ENCODE measurements around the gene RDH13.
"Not testable (repeated sequence)": the region's sequence is repeated elsewhere in the genome, so short reads cannot be mapped to it uniquely, and the experiment has no call there.

Gene RDH13

GRCh38 chr19:55075371-55075998 lies 12.5 kb upstream of the RDH13 start, which contains the start of gene EPS8L1:
Gene EPS8L1, plus strand, starts transcription at chr19:55075869. Its CDS starts 576 bp downstream, at chr19:55076445.
- DNase-seq, result no peak

GRCh38 chr19:55071913-55072312 lies 9.0 kb upstream of the RDH13 start:
- DNase-seq, result no peak

GRCh38 chr19:55071129-55071502 lies 8.2 kb upstream of the RDH13 start:
- no peak for DNase-seq

- no peak for DNase-seq
Measured at GRCh38 chr19:55070466-55071128, 7.6 kb upstream of the RDH13 start.

GRCh38 chr19:55069865-55070197 lies 6.9 kb upstream of the RDH13 start:
- no peak for DNase-seq

- DNase-seq, result no peak
Measured at GRCh38 chr19:55068950-55069864, 6.3 kb upstream of the RDH13 start.

GRCh38 chr19:55067869-55068268 lies 4.9 kb upstream of the RDH13 start:
- DNase-seq, result no peak

- DNase-seq, result no peak
Measured at GRCh38 chr19:55066107-55066709, 3.3 kb upstream of the RDH13 start.

GRCh38 chr19:55065516-55065915 lies 2.6 kb upstream of the RDH13 start:
- DNase-seq, result not testable (repeated sequence)

GRCh38 chr19:55063492-55063843 lies 520 bp upstream of the RDH13 start:
- no peak for DNase-seq

GRCh38 chr19:55060287-55060686 lies 2.7 kb downstream of the RDH13 start:
- not testable (repeated sequence) for DNase-seq

GRCh38 chr19:55058781-55059610 lies 4.0 kb downstream of the RDH13 start:
- DNase-seq, result no peak

- DNase-seq, result no peak
Measured at GRCh38 chr19:55056827-55057226, 6.1 kb downstream of the RDH13 start.

GRCh38 chr19:55053735-55054134 lies 9.2 kb downstream of the RDH13 start:
- DNase-seq, result no peak

- no peak for DNase-seq
Measured at GRCh38 chr19:55050749-55051532, 12.0 kb downstream of the RDH13 start.

- DNase-seq, result no peak
Measured at GRCh38 chr19:55048446-55048845, 14.5 kb downstream of the RDH13 start.

GRCh38 chr19:55047951-55048350 lies 15.0 kb downstream of the RDH13 start:
- DNase-seq, result no peak

- DNase-seq, result no peak
Measured at GRCh38 chr19:55046975-55047622, 15.8 kb downstream of the RDH13 start.

- DNase-seq, result no peak
Measured at GRCh38 chr19:55044771-55045716, 17.9 kb downstream of the RDH13 start.

GRCh38 chr19:55044286-55044685 lies 18.7 kb downstream of the RDH13 start:
- no peak for DNase-seq

Data from activated CD8-positive, alpha-beta memory T cell treated with anti-CD3 and anti-CD28 coated beads for 24 hours (primary cell).